GM12801 (cell line): ENCODE results near the gene TBC1D16.

Experiments used
- CTCF ChIP-seq: IDR thresholded peaks from one replicate; pipeline ENCODE4 v1.5.1; 2011; ENCODE audit warnings: control low read depth; ENCODE audit not compliant: insufficient read length; ENCODE audit errors: extremely low read depth

The TBC1D16 gene

DNA sequence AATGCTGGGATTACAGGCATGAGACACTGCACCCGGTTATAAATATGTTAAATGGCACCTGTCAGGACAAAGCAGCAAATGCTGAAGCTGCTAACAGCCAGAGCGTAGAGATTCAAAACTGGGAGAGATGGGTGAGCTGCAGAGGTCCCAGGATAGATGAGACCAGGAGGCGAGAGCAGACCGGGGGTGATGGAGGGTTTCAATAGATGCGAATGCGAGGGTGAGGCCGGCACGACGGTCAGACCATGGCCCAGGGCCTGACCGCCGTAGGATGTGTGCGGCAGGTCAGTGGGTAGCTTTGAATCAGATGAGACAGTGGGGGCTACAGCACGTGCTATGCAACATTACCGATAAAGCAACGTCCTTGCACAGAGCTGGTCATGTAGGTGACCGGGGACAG is 15.0 kb upstream of the TBC1D16 start:
- TF ChIP-seq CTCF = no peak

GRCh38 chr17:80049986-80050385 is 14.3 kb upstream of the TBC1D16 start:
- no peak for TF ChIP-seq CTCF

- no peak for TF ChIP-seq CTCF
Measured at GRCh38 chr17:80047176-80047575, 11.5 kb upstream of the TBC1D16 start.

GRCh38 chr17:80045703-80046102 is 10.0 kb upstream of the TBC1D16 start:
- no peak for TF ChIP-seq CTCF

- no peak for TF ChIP-seq CTCF
Measured at GRCh38 chr17:80043963-80044362, 8.3 kb upstream of the TBC1D16 start.

GRCh38 chr17:80036715-80037477 is 1.2 kb upstream of the TBC1D16 start:
- TF ChIP-seq CTCF = no peak

DNA sequence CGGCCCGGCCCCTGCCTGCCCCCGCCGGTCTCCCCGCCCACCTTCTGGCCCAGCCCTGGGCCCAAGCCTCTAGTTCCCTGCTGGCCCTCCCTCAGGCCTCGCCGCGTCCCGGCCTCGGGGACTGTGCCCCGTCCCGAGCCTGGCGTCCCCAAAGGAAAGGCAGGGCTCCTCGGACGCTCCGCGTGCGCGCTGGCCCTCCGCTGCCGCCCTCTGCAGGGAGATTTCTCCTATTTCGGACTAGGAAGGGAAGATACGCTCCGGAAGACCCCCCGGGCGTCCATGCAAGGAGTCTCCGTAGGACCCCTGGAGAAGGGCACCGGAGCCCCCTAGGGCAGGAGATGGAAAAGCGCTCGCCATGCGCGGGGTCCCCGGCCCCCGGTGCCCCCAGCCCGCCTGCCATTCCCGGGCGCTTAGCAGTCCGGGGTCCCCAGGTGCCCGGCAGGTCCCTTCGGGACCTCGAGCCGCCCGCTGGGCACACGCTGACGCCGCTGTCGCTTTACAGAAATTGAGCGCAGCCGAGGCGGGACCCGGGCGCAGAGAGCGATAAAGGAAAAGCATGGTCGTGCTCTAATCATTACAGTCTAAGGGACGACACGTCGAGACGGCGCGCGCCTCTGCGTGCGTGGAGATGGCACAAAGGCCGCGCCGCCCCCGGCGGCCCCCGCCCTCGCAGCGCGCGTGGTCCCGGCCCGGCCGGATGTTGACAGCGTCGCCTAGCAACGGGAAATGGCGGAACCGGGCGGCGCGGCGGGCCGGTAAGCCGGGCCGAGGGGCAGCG is 454 bp upstream of the TBC1D16 start, which contains the start of gene CCDC40:
Gene CCDC40 (plus strand): TSS at position 706 of the 778 bp plus-strand sequence. CDS start 21 bp downstream, at position 727.
- TF ChIP-seq CTCF = no peak
